Liver (tissue), 9 donors: ENCODE data around the gene ERBB2. TPM values are rescaled to one million over a fixed set of nuclear protein-coding genes. Genes with fewer than 3 reads are reported as not detected.

Source experiments
- DNase-seq: peaks from one replicate; pipeline ENCODE4 v3.0.0-alpha.2; 2017; ENCODE audit warnings: low spot score
- H3K27ac ChIP-seq, 2 donors: one replicate each; pipeline ENCODE4 v1.7.0; 2013; ENCODE audit warnings: inconsistent platforms in 2 of 2, low read length in 2 of 2, control low read depth in 1 of 2, low read depth in 1 of 2, mild to moderate bottlenecking in 1 of 2
- H3K27me3 ChIP-seq, 4 donors: one replicate each; pipeline versions ENCODE4 v1.6.1 to v1.7.0; 2013; ENCODE audit warnings: low read length in 3 of 4, inconsistent platforms in 1 of 4, mild to moderate bottlenecking in 1 of 4, moderate library complexity in 1 of 4; ENCODE audit not compliant: control insufficient read depth in 4 of 4, insufficient read depth in 4 of 4
- H3K36me3 ChIP-seq, 4 donors: one replicate each; pipeline versions ENCODE4 v1.6.1 to v1.7.0; 2013; ENCODE audit warnings: low read length in 3 of 4, mild to moderate bottlenecking in 3 of 4, low read depth in 1 of 4, moderate library complexity in 1 of 4; ENCODE audit not compliant: control insufficient read depth in 4 of 4, insufficient read depth in 3 of 4
- H3K4me1 ChIP-seq, 4 donors: one replicate each; pipeline versions ENCODE4 v1.6.1 to v1.7.0; 2013; ENCODE audit warnings: low read length in 3 of 4, mild to moderate bottlenecking in 3 of 4, moderate library complexity in 1 of 4; ENCODE audit not compliant: control insufficient read depth in 4 of 4, insufficient read depth in 4 of 4
- H3K4me3 ChIP-seq, 3 donors: one replicate each; pipeline versions ENCODE4 v1.6.1 to v1.7.0; 2013; ENCODE audit warnings: low read length in 3 of 3, control low read depth in 1 of 3, low read depth in 1 of 3, mild to moderate bottlenecking in 1 of 3
- H3K9ac ChIP-seq, 2 donors: one replicate each; pipeline ENCODE4 v1.7.0; 2013; ENCODE audit warnings: low read length in 2 of 2, mild to moderate bottlenecking in 2 of 2, moderate library complexity in 2 of 2, control low read depth in 1 of 2, low read depth in 1 of 2
- H3K9me3 ChIP-seq, 4 donors: one replicate each; pipeline versions ENCODE4 v1.6.1 to v1.7.0; 2013; ENCODE audit warnings: low read length in 3 of 4; ENCODE audit not compliant: control insufficient read depth in 4 of 4
- ATF3 ChIP-seq: IDR thresholded peaks from 2 replicates; pipeline ENCODE4 v1.6.1; 2016; ENCODE audit warnings: antibody characterized with exemption
- CTCF ChIP-seq: fragments of 150-350 bp; IDR thresholded peaks from 2 replicates; pipeline ENCODE4 v1.5.1; 2017; ENCODE audit warnings: improper control_type of control experiment, low read depth, low read length; ENCODE audit not compliant: missing input control
- EGR1 ChIP-seq, 2 donors: IDR thresholded peaks; 2 replicates each; pipeline ENCODE4 v1.6.1; 2016 to 2018; ENCODE audit warnings: antibody characterized with exemption in 2 of 2, low read depth in 2 of 2
- FOXA1 ChIP-seq: IDR thresholded peaks from 2 replicates; pipeline ENCODE4 v1.6.1; 2016; ENCODE audit warnings: antibody characterized with exemption
- FOXA2 ChIP-seq: IDR thresholded peaks from 2 replicates; pipeline ENCODE4 v1.6.1; 2016; ENCODE audit warnings: antibody characterized with exemption
- GABPA ChIP-seq, 2 donors: IDR thresholded peaks in 1 of 2; conservative IDR thresholded peaks in 1 of 2; 2 replicates each; pipeline ENCODE4 v1.6.1; 2016; ENCODE audit warnings: antibody characterized with exemption in 2 of 2, mild to moderate bottlenecking in 1 of 2, moderate library complexity in 1 of 2
- HNF4A ChIP-seq, 2 donors: conservative IDR thresholded peaks; 2 replicates each; pipeline ENCODE4 v1.6.1; 2016; ENCODE audit warnings: antibody characterized with exemption in 2 of 2, mild to moderate bottlenecking in 2 of 2
- HNF4G ChIP-seq: IDR thresholded peaks from 2 replicates; pipeline ENCODE4 v1.6.1; 2016; ENCODE audit warnings: antibody characterized with exemption
- JUND ChIP-seq, 2 donors: IDR thresholded peaks; 2 replicates each; pipeline ENCODE4 v1.6.1; 2016; ENCODE audit warnings: antibody characterized with exemption in 2 of 2
- MAX ChIP-seq: IDR thresholded peaks from 2 replicates; pipeline ENCODE4 v1.6.1; 2016; ENCODE audit warnings: antibody characterized with exemption
- NR2F2 ChIP-seq: IDR thresholded peaks from 2 replicates; pipeline ENCODE4 v1.6.1; 2016; ENCODE audit warnings: antibody characterized with exemption
- RAD21 ChIP-seq, 2 donors: IDR thresholded peaks; 2 replicates each; pipeline ENCODE4 v1.6.1; 2016; ENCODE audit warnings: antibody characterized with exemption in 2 of 2, mild to moderate bottlenecking in 2 of 2
- REST ChIP-seq: IDR thresholded peaks from 2 replicates; pipeline ENCODE4 v1.6.1; 2016; ENCODE audit warnings: antibody characterized with exemption, mild to moderate bottlenecking
- RXRA ChIP-seq, 2 donors: IDR thresholded peaks; 2 replicates each; pipeline ENCODE4 v1.6.1; 2017 to 2018; ENCODE audit warnings: antibody characterized with exemption in 2 of 2, mild to moderate bottlenecking in 1 of 2
- SP1 ChIP-seq: IDR thresholded peaks from 2 replicates; pipeline ENCODE4 v1.6.1; 2018; ENCODE audit warnings: antibody characterized with exemption, mild to moderate bottlenecking
- TAF1 ChIP-seq: conservative IDR thresholded peaks from 2 replicates; pipeline ENCODE4 v1.6.1; 2016; ENCODE audit warnings: antibody characterized with exemption, mild to moderate bottlenecking
- YY1 ChIP-seq: IDR thresholded peaks from 2 replicates; pipeline ENCODE4 v1.6.1; 2016; ENCODE audit warnings: antibody characterized with exemption, mild to moderate bottlenecking
- WGBS: extraction: QIAGEN DNeasy Blood & Tissue Kit; methylation state at CpG from one replicate; pipeline ENCODE4 v1.1.7; 2013; 5-methylcytosine and 5-hydroxymethylcytosine counted together
- polyA plus RNA-seq, 2 donors: library from polyadenylated mRNA; stranded (reverse) in 1 of 2; unstranded in 1 of 2; fragments of 200-250 nt in 1 of 2; fragments of >200 nt in 1 of 2; fragmentation: Nextera tagmentation in 1 of 2; extraction: Ambion mirVana in 1 of 2; gene quantifications; one replicate each; pipeline versions ENCODE4 v1.2.1 to v1.2.3, GENCODE V29; 2013 to 2015
- total RNA-seq, 2 donors: library from RNA; depleted of rRNA; stranded (reverse); fragments of >200 nt; gene quantifications; one replicate each; pipeline ENCODE4 v1.2.3, GENCODE V29; 2014
- TF ChIP-seq, protein P1 (sequence below): IDR thresholded peaks from 2 replicates; pipeline ENCODE4 v1.6.1; 2016; ENCODE audit warnings: antibody characterized with exemption
- donor health status: healthy.
- donor health status: healthy.
- donor health status: healthy.
- donor health status: healthy.
- donor health status: healthy.

The ERBB2 gene
- total and polyA plus RNA-seq, 4 donors, result 4.7 to 28.8 (median 15.7) TPM

DNA sequence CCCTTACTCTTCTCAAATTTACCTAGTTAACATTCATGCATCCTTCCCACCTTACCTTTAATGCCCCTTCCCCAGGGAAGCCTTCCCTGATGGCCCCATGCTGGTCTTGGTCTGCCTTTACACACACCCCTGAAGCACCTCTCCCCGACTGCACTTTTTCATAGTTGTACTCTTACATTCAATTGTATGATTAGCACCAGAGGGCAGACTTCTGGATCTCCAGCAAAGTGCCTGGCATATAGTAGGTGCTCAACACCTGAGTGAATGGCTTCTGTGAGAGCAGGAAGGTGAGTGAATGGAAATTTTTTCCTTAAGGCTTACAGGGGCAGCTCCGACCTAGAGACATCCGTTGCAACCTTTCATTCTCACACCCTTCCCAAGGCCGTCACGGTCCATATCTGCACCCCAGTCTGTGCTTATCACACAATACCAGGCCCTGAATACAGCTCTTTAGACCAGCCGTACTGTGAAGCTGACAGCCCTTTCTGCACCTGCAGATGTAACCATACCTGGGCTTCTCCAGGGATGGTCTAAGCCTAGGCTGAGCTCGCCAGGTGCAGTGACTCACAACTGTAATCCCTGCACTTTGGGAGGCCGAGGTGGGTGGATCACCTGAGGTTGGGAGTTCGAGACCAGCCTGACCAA lies 16.4 kb upstream of the ERBB2 start:
- no peak for TF ChIP-seq HNF4A (conservative IDR thresholded peaks at IDR 0.05)
- no peaks in the 10 kb centered on the region for H3K27me3 ChIP-seq
- no peaks in the 10 kb centered on the region for H3K9me3 ChIP-seq
- no peak overlapping the region for H3K27ac ChIP-seq
- H3K36me3 ChIP-seq, result peaks cover 0 to 14% (median 4%) of the 10 kb centered on the region in 4 donors
- peaks cover 0 to 16% (median 11%) of the 10 kb centered on the region in 4 donors for H3K4me1 ChIP-seq
- 94% methylated on average over 9 of the region's 9 CpGs for WGBS
- H3K4me3 ChIP-seq, result no peak overlapping the region
- no peak for DNase-seq
- no peak overlapping the region for H3K9ac ChIP-seq

DNA sequence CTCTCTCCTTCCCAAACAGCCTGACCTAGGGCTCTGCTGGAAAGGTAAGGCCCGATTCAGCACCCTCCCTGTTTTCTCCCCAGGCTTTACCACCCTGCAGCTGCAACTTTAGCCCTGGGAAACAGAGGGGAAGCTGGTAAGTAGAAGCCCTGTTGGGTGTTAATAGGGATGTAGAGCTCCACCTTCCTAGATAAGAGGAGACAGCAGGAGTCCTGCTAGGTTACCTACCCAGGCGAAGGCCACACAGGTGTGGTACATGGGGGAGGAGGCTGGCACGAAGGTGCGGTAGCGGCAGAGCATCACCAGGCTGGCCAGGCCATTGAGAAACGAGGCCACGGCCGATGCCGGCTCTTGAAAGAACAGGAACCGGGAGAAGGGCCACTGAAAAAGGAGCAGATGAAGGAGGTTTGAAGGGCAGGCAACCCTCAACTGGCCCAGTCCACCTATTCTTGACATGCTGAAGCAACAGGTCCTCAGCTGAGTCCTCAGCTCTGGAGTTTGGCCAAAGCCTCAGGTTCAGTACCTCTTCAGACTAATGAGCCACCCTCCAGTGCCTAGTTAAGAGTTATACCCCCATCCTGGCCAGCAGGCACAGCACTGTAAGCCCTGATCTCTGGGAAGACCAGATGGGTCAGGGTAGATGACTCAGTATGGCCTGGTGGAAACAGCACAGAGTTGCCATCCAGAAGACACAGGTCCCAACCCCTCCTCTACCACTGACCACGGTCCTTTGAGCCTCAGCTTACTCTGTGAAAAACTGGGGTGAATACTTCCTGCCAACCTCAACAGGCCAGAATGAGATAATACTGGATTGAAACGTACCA lies 15.3 kb upstream of the ERBB2 start:
- Histone ChIP-seq H3K9ac (no peak overlapping the region), H3K27ac (no peak overlapping the region), H3K27me3 (no peaks in the 10 kb centered on the region), H3K4me1 (peaks cover 3 to 25% (median 20%) of the 10 kb centered on the region in 4 donors), H3K36me3 (peaks cover 0 to 14% (median 4%) of the 10 kb centered on the region in 4 donors), H3K4me3 (no peak overlapping the region), H3K9me3 (no peaks in the 10 kb centered on the region)
- WGBS, result 96% methylated on average over 12 of the region's 12 CpGs
- DNase-seq, result no peak
- no peak for TF ChIP-seq CTCF
- TF ChIP-seq JUND (IDR thresholded peaks at IDR 0.05), result no peak
- TF ChIP-seq GABPA (IDR thresholded peaks at IDR 0.05 in 1 of 2, conservative IDR thresholded peaks at IDR 0.05 in 1 of 2), result no peak
- TF ChIP-seq RXRA (IDR thresholded peaks at IDR 0.05), result no peak
- TF ChIP-seq EGR1 (IDR thresholded peaks at IDR 0.05; ENCODE audit: low read depth in 2 of 2), result no peak
- TF ChIP-seq FOXA1, result no peak
- no peak for TF ChIP-seq NR2F2
- TF ChIP-seq REST, result no peak
- TF ChIP-seq YY1, result no peak
- TF ChIP-seq, protein P1, sequence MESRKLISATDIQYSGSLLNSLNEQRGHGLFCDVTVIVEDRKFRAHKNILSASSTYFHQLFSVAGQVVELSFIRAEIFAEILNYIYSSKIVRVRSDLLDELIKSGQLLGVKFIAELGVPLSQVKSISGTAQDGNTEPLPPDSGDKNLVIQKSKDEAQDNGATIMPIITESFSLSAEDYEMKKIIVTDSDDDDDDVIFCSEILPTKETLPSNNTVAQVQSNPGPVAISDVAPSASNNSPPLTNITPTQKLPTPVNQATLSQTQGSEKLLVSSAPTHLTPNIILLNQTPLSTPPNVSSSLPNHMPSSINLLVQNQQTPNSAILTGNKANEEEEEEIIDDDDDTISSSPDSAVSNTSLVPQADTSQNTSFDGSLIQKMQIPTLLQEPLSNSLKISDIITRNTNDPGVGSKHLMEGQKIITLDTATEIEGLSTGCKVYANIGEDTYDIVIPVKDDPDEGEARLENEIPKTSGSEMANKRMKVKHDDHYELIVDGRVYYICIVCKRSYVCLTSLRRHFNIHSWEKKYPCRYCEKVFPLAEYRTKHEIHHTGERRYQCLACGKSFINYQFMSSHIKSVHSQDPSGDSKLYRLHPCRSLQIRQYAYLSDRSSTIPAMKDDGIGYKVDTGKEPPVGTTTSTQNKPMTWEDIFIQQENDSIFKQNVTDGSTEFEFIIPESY, result no peak
- no peak for TF ChIP-seq TAF1
- TF ChIP-seq HNF4A (conservative IDR thresholded peaks at IDR 0.05), result no peak
- no peak for TF ChIP-seq FOXA2
- no peak for TF ChIP-seq HNF4G
- TF ChIP-seq MAX, result no peak
- no peak for TF ChIP-seq ATF3
- no peak for TF ChIP-seq SP1
- no peak for TF ChIP-seq RAD21 (IDR thresholded peaks at IDR 0.05)
